ENCODE results near the gene SLC8A3.

Gene SLC8A3

GRCh38 chr14:70192915-70193314 lies 4.2 kb upstream of the SLC8A3 start:
- Histone ChIP-seq H2BK120ac (ENCODE audit: low read depth, low read length) (no peak overlapping the region), H3K4me2 (ENCODE audit: low read length, poor library complexity, severe bottlenecking) (no peak overlapping the region), H3K18ac (ENCODE audit: low read depth in 1 of 2, low read length in 2 of 2) (no peak overlapping the region), H3K36me3 (ENCODE audit: control insufficient read depth in 1 of 2, insufficient read depth in 2 of 2, low read depth in 1 of 2, low read length in 2 of 2) (no peaks in the 10 kb centered on the region), H3K79me1 (replicated peaks; ENCODE audit: low read length, poor library complexity, severe bottlenecking) (no peaks in the 10 kb centered on the region), H4K91ac (ENCODE audit: low read length) (no peak overlapping the region), H3K27ac (ENCODE audit: low read length, poor library complexity, severe bottlenecking) (no peak overlapping the region), H3K4ac (ENCODE audit: low read depth in 1 of 2, low read length in 2 of 2) (no peak overlapping the region), H3K27me3 (ENCODE audit: control insufficient read depth in 1 of 2, insufficient read depth in 1 of 2, low read length in 2 of 2) (peaks cover 20 to 26% of the 10 kb centered on the region in 2 experiments), H2BK5ac (ENCODE audit: low read depth, low read length, poor library complexity, severe bottlenecking) (no peak overlapping the region), H4K8ac (ENCODE audit: low read length) (no peak overlapping the region), H3K4me3 (ENCODE audit: insufficient read depth in 1 of 2, low read depth in 1 of 2, low read length in 2 of 2) (no peak overlapping the region), H3K23ac (ENCODE audit: low read length in 2 of 2) (no peak overlapping the region), H3K4me1 (ENCODE audit: control insufficient read depth, insufficient read depth, low read depth, low read length) (peaks cover 13% of the 10 kb centered on the region), H3K9me3 (ENCODE audit: control insufficient read depth, low read length) (no peaks in the 10 kb centered on the region), H2AFZ (ENCODE audit: low read depth, low read length) (no peak overlapping the region), H2BK15ac (ENCODE audit: low read depth, poor library complexity, severe bottlenecking) (no peak overlapping the region), H3K9ac (ENCODE audit: low read length) (no peak overlapping the region), H3K14ac (ENCODE audit: low read length in 2 of 2) (no peak overlapping the region), H2BK12ac (ENCODE audit: low read length in 2 of 2) (no peak overlapping the region), H2AK5ac (ENCODE audit: low read length, severe bottlenecking) (no peak overlapping the region)
- no peak for DNase-seq
- 80% methylated on average over 2 of the region's 2 CpGs for WGBS

DNA sequence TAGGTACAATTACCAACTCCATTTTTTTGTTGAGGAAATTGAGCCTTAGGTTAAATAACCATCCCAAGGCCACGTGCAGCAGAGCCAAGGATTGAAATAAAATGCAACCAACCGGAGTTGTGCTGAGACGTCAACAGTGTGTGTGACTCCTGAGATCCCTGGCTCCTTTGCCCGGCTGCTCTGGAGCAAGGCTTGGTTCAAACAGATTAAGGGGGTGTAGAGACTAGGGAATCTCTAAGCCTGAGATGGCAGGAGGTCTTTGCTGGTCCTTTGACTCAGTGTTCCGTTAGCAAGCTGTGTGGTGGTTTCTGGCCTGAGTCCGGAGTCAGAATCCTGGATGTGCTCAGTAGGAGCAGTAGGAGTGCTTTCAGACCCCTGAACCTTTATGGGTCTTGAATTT lies 1.4 kb upstream of the SLC8A3 start:
- H2BK120ac ChIP-seq (ENCODE audit: low read depth, low read length): no peak overlapping the region

GRCh38 chr14:70189456-70190077 lies 816 bp upstream of the SLC8A3 start:
- Histone ChIP-seq H2BK5ac (ENCODE audit: low read depth, low read length, poor library complexity, severe bottlenecking) (no peak overlapping the region), H2BK15ac (ENCODE audit: low read depth, poor library complexity, severe bottlenecking) (no peak overlapping the region), H4K91ac (ENCODE audit: low read length) (no peak overlapping the region), H3K23ac (ENCODE audit: low read length in 2 of 2) (no peak overlapping the region), H3K4me3 (ENCODE audit: insufficient read depth in 1 of 2, low read depth in 1 of 2, low read length in 2 of 2) (peak overlapping the region in 1 of 2 experiments; percentile 74), H4K8ac (ENCODE audit: low read length) (no peak overlapping the region), H2BK120ac (ENCODE audit: low read depth, low read length) (no peak overlapping the region), H3K4me2 (ENCODE audit: low read length, poor library complexity, severe bottlenecking) (peak overlapping the region; percentile 98), H2AFZ (ENCODE audit: low read depth, low read length) (no peak overlapping the region), H3K9me3 (ENCODE audit: control insufficient read depth, low read length) (no peaks in the 10 kb centered on the region), H2BK12ac (ENCODE audit: low read length in 2 of 2) (no peak overlapping the region), H3K9ac (ENCODE audit: low read length) (no peak overlapping the region), H3K14ac (ENCODE audit: low read length in 2 of 2) (no peak overlapping the region), H3K36me3 (ENCODE audit: control insufficient read depth in 1 of 2, insufficient read depth in 2 of 2, low read depth in 1 of 2, low read length in 2 of 2) (no peaks in the 10 kb centered on the region), H3K27me3 (ENCODE audit: control insufficient read depth in 1 of 2, insufficient read depth in 1 of 2, low read length in 2 of 2) (peaks cover 40 to 54% of the 10 kb centered on the region in 2 experiments), H3K79me1 (replicated peaks; ENCODE audit: low read length, poor library complexity, severe bottlenecking) (no peaks in the 10 kb centered on the region), H3K4me1 (ENCODE audit: control insufficient read depth, insufficient read depth, low read depth, low read length) (peaks cover 22% of the 10 kb centered on the region), H3K18ac (ENCODE audit: low read depth in 1 of 2, low read length in 2 of 2) (no peak overlapping the region), H3K4ac (ENCODE audit: low read depth in 1 of 2, low read length in 2 of 2) (no peak overlapping the region), H2AK5ac (ENCODE audit: low read length, severe bottlenecking) (no peak overlapping the region), H3K27ac (ENCODE audit: low read length, poor library complexity, severe bottlenecking) (no peak overlapping the region)
- WGBS: 36% methylated on average over 8 of the region's 9 CpGs
- DNase-seq: no peak

More for the DNA sequence above, 1.4 kb upstream of the SLC8A3 start:
- DNase-seq: no peak
- Histone ChIP-seq H3K4me1 (ENCODE audit: control insufficient read depth, insufficient read depth, low read depth, low read length) (peaks cover 22% of the 10 kb centered on the region), H3K36me3 (ENCODE audit: control insufficient read depth in 1 of 2, insufficient read depth in 2 of 2, low read depth in 1 of 2, low read length in 2 of 2) (no peaks in the 10 kb centered on the region), H3K4ac (ENCODE audit: low read depth in 1 of 2, low read length in 2 of 2) (no peak overlapping the region), H3K14ac (ENCODE audit: low read length in 2 of 2) (no peak overlapping the region), H2BK5ac (ENCODE audit: low read depth, low read length, poor library complexity, severe bottlenecking) (no peak overlapping the region), H3K27ac (ENCODE audit: low read length, poor library complexity, severe bottlenecking) (no peak overlapping the region), H3K79me1 (replicated peaks; ENCODE audit: low read length, poor library complexity, severe bottlenecking) (no peaks in the 10 kb centered on the region), H3K23ac (ENCODE audit: low read length in 2 of 2) (no peak overlapping the region), H3K27me3 (ENCODE audit: control insufficient read depth in 1 of 2, insufficient read depth in 1 of 2, low read length in 2 of 2) (peaks cover 39 to 52% of the 10 kb centered on the region in 2 experiments), H3K18ac (ENCODE audit: low read depth in 1 of 2, low read length in 2 of 2) (no peak overlapping the region), H4K8ac (ENCODE audit: low read length) (no peak overlapping the region), H4K91ac (ENCODE audit: low read length) (no peak overlapping the region), H2AK5ac (ENCODE audit: low read length, severe bottlenecking) (no peak overlapping the region), H3K9ac (ENCODE audit: low read length) (no peak overlapping the region), H2BK12ac (ENCODE audit: low read length in 2 of 2) (no peak overlapping the region), H2BK15ac (ENCODE audit: low read depth, poor library complexity, severe bottlenecking) (no peak overlapping the region), H3K4me2 (ENCODE audit: low read length, poor library complexity, severe bottlenecking) (no peak overlapping the region), H3K9me3 (ENCODE audit: control insufficient read depth, low read length) (no peaks in the 10 kb centered on the region), H2AFZ (ENCODE audit: low read depth, low read length) (no peak overlapping the region), H3K4me3 (ENCODE audit: insufficient read depth in 1 of 2, low read depth in 1 of 2, low read length in 2 of 2) (no peak overlapping the region)
- 74% methylated on average over 6 of the region's 6 CpGs for WGBS

GRCh38 chr14:70188322-70188658 lies 461 bp downstream of the SLC8A3 start:
- Histone ChIP-seq H3K14ac (ENCODE audit: low read length in 2 of 2) (no peak overlapping the region), H3K4me2 (ENCODE audit: low read length, poor library complexity, severe bottlenecking) (peak overlapping the region; percentile 98), H3K4me1 (ENCODE audit: control insufficient read depth, insufficient read depth, low read depth, low read length) (peaks cover 22% of the 10 kb centered on the region), H3K27me3 (ENCODE audit: control insufficient read depth in 1 of 2, insufficient read depth in 1 of 2, low read length in 2 of 2) (peaks cover 53 to 57% of the 10 kb centered on the region in 2 experiments), H3K27ac (ENCODE audit: low read length, poor library complexity, severe bottlenecking) (no peak overlapping the region), H3K4ac (ENCODE audit: low read depth in 1 of 2, low read length in 2 of 2) (no peak overlapping the region), H3K9ac (ENCODE audit: low read length) (no peak overlapping the region), H3K18ac (ENCODE audit: low read depth in 1 of 2, low read length in 2 of 2) (no peak overlapping the region), H3K9me3 (ENCODE audit: control insufficient read depth, low read length) (no peaks in the 10 kb centered on the region), H2BK120ac (ENCODE audit: low read depth, low read length) (no peak overlapping the region), H3K4me3 (ENCODE audit: insufficient read depth in 1 of 2, low read depth in 1 of 2, low read length in 2 of 2) (peak overlapping the region; percentile 48 to 74), H2BK5ac (ENCODE audit: low read depth, low read length, poor library complexity, severe bottlenecking) (no peak overlapping the region), H3K23ac (ENCODE audit: low read length in 2 of 2) (no peak overlapping the region), H2AFZ (ENCODE audit: low read depth, low read length) (no peak overlapping the region), H2BK15ac (ENCODE audit: low read depth, poor library complexity, severe bottlenecking) (no peak overlapping the region), H3K36me3 (ENCODE audit: control insufficient read depth in 1 of 2, insufficient read depth in 2 of 2, low read depth in 1 of 2, low read length in 2 of 2) (no peaks in the 10 kb centered on the region), H2AK5ac (ENCODE audit: low read length, severe bottlenecking) (no peak overlapping the region), H3K79me1 (replicated peaks; ENCODE audit: low read length, poor library complexity, severe bottlenecking) (no peaks in the 10 kb centered on the region), H4K8ac (ENCODE audit: low read length) (no peak overlapping the region), H2BK12ac (ENCODE audit: low read length in 2 of 2) (no peak overlapping the region), H4K91ac (ENCODE audit: low read length) (no peak overlapping the region)
- 6% methylated on average over 13 of the region's 38 CpGs for WGBS
- no peak for DNase-seq
